GM19239 (cell line): ENCODE results near the gene HOXA1.
"Not testable (repeated sequence)": the region's sequence is repeated elsewhere in the genome, so short reads cannot be mapped to it uniquely, and the experiment has no call there.

Experiments used
- DNase-seq: peaks from one replicate; pipeline ENCODE4 v3.0.0; 2011; ENCODE audit warnings: low spot score; ENCODE audit not compliant: insufficient read length
- FAIRE-seq: peaks from 2 replicates; lab custom pipeline; 2011; peaks lifted over from hg19 to GRCh38; lab: Jason Lieb, UNC

Gene HOXA1

DNA sequence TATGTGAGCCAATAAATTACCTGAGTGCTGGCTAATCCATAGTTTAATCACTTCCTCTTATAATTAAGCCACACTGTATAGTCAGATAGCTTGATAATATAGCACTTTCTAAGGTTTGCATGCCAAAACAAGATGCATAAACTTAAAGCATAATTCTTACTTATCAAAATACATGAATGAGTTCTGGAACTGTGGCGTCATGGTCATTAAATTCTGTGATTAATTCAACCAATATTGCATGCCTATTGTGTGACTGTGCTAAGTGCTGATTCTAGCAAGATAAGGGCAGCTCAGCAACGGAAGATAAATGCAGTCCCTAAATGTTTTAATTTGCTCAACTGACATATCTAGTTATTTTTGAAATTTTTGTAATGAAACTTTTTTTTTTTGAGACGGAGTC lies 29.7 kb downstream of the HOXA1 start:
- FAIRE-seq (no peak), DNase-seq (no peak)

GRCh38 chr7:27065709-27066108 lies 30.1 kb downstream of the HOXA1 start:
- no peak for DNase-seq
- no peak for FAIRE-seq

GRCh38 chr7:27064661-27065060 lies 31.1 kb downstream of the HOXA1 start:
- no peak for FAIRE-seq
- no peak for DNase-seq

DNA sequence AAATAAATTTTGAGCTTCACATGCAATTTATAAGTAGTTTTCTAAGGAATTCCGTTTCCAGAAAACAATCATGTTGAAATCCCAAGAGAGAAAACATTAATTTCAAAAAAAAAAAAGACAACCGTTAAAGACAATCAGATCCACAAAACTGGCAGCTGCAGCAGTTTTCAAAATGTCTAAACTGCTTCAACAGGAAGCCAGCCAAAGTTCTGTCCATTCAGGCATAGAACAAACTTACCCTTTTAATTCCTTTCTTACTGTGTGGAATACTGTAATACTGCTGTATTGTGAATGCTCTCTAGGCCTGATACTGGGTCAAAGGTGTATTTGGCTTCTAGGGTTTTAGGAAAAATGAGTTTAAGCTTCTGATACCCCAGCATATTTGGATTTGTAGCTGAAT lies 31.6 kb downstream of the HOXA1 start:
- no peak for FAIRE-seq
- DNase-seq, result no peak

DNA sequence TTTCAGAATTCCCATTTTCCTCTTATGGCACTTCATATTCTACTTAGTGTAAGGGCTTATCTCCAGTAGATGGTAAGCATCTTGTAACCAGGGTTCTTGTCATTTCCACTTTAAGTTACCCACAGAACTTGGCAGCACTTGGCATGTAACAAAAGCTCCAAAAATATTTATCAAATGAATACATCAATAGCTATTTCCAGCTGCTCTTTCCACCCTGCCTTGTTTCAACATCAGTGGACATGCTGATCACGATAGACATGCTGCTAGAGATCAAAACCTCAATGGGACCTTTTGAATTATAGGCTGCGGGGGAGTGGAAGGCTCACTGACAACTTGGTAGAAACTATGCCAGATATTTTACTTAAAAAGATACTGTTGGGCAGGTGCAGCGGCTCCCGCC lies 32.9 kb downstream of the HOXA1 start:
- DNase-seq, result no peak
- FAIRE-seq, result no peak

DNA sequence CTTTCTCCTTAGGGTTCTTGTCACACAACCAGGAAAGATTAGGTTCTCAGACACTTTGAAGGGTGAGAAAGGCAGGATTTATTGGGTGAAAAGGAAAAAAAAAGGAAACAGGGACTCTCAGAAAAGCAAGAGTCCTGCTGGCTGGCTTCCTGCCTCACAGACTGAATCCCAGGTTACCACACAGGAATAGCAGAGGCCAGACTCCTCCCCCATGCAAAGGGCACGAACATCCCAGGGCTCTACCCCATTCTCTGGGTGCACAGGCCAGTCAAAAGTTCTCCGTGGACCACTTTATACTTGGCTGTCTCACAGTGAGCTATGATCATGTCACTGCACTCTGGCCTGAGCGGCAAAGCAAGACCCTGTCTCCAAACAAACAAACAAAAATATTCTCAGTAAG lies 42.6 kb downstream of the HOXA1 start:
- no peak for DNase-seq
- FAIRE-seq, result no peak

DNA sequence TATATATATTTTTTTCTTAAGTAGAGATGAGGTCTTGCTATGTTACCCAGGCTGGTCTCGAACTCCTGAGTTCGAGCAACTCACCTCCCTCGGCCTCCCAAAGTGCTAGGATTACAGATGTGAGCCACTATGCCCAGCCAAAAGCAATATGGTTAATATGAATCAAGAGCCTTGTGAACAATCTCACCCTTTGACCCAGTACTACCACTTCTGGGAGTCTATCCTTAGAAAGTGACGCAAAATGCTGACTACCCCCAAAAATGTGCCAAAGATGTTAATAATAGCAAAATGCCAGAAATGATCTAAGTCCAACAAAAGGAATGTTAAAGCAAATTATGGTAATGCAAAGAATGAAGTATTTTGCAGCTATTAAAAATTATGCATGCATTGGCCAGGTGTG lies 44.3 kb downstream of the HOXA1 start:
- DNase-seq (no peak), FAIRE-seq (no peak)

DNA sequence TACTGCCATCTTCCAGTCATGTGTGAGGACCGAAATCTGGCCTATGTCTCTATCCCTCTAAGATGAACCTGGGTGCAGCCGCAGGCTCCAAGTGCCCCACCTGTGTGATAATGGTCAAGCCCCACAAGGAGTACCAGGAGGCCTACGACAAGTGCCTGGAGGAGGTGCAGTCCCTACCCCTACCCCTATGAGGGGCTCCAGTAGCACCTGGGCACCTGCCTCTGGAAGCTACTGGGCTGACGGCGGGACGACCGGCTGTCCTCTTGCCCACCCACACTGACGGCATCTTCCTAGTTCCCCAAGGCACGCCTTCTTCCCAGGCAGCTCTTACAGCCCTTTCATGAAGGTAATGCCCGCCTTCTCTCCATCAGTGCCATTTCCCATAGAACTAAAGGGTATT lies 47.4 kb downstream of the HOXA1 start:
- no peak for DNase-seq
- FAIRE-seq, result no peak

- DNase-seq (no peak), FAIRE-seq (no peak)
These were observed 48.8 kb downstream of the HOXA1 start for GRCh38 chr7:27046854-27047549.

- DNase-seq, FAIRE-seq: not testable (repeated sequence)
These were observed 49.8 kb downstream of the HOXA1 start for GRCh38 chr7:27045972-27046371.

GRCh38 chr7:27045066-27045465 lies 50.7 kb downstream of the HOXA1 start:
- not testable (repeated sequence) for DNase-seq, FAIRE-seq
